K562 (cell line): ENCODE results near the gene BTBD17.

Experiments
- ARHGAP35 ChIP-seq: fragments of 450-650 bp; IDR thresholded peaks from 2 replicates; pipeline ENCODE4 v1.6.1; 2018; ENCODE audit not compliant: partially characterized antibody
- CTCF ChIP-seq, 3 experiments: IDR thresholded peaks in 2 of 3; conservative IDR thresholded peaks in 1 of 3; 2 replicates each; pipeline ENCODE4 v1.5.1; 2011 to 2012; ENCODE audit warnings: low read length in 3 of 3, mild to moderate bottlenecking in 3 of 3, control low read depth in 2 of 3, improper control_type of control experiment in 1 of 3, inconsistent platforms in 1 of 3, low read depth in 1 of 3, mixed read lengths in 1 of 3, moderate library complexity in 1 of 3; ENCODE audit not compliant: insufficient read depth in 2 of 3
- GATAD2A ChIP-seq: fragments of 450-650 bp; IDR thresholded peaks from 2 replicates; pipeline ENCODE4 v1.6.1; 2017
- HDGF ChIP-seq: fragments of 450-650 bp; IDR thresholded peaks from 2 replicates; pipeline ENCODE4 v1.6.1; 2016
- MEIS2 ChIP-seq: fragments of 450-650 bp; IDR thresholded peaks from 2 replicates; pipeline ENCODE4 v1.6.1; 2014; ENCODE audit warnings: mild to moderate bottlenecking; ENCODE audit not compliant: partially characterized antibody
- MIER1 ChIP-seq: fragments of 450-650 bp; IDR thresholded peaks from 2 replicates; pipeline ENCODE4 v1.6.1; 2016; ENCODE audit warnings: antibody characterized with exemption, mild to moderate bottlenecking, low read depth
- POLR2A ChIP-seq: fragments of 450-650 bp; conservative IDR thresholded peaks from 2 replicates; pipeline ENCODE4 v1.6.1; 2016
- RBFOX2 ChIP-seq: fragments of 200-400 bp; formaldehyde crosslinking; IDR thresholded peaks from 2 replicates; pipeline ENCODE4 v1.6.1; 2017; ENCODE audit warnings: low read depth, mild to moderate bottlenecking, low read length, moderate library complexity
- TF ChIP-seq, protein P1 (sequence below): sonication (generic); formaldehyde crosslinking; IDR thresholded peaks from 2 replicates; pipeline ENCODE4 v1.8.1; 2023; ENCODE audit warnings: mild to moderate bottlenecking, missing genetic modification reagents, moderate library complexity

DNA sequence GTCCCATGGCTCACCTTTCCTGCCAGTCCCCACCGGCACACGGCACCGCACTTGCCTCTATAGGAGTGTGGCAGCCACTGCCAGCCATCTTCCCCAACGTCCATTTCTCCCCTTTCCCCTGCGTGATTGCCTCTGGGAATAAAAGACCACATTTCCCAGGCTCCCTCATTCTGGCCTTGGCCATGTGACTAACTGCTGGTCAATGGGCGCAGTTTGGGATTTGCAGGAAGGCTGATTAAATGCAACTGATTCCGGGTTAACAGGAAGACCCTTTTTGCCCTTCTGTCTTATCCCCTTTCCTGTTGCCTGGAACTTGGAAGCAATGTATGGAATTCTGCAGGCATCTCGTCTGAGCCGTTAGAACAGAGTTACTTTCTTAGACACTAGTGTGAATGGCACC lies 3.0 kb downstream of the BTBD17 start:
- TF ChIP-seq RBFOX2, result no peak
- no peak for TF ChIP-seq POLR2A
- no peak for TF ChIP-seq HDGF
- TF ChIP-seq, protein P1, sequence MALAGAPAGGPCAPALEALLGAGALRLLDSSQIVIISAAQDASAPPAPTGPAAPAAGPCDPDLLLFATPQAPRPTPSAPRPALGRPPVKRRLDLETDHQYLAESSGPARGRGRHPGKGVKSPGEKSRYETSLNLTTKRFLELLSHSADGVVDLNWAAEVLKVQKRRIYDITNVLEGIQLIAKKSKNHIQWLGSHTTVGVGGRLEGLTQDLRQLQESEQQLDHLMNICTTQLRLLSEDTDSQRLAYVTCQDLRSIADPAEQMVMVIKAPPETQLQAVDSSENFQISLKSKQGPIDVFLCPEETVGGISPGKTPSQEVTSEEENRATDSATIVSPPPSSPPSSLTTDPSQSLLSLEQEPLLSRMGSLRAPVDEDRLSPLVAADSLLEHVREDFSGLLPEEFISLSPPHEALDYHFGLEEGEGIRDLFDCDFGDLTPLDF, result no peak
- no peak for TF ChIP-seq MEIS2
- no peak for TF ChIP-seq CTCF (IDR thresholded peaks at IDR 0.05 in 2 of 3, conservative IDR thresholded peaks at IDR 0.05 in 1 of 3; ENCODE audit: insufficient read depth in 2 of 3, low read depth in 1 of 3, low read length in 3 of 3)
- no peak for TF ChIP-seq ARHGAP35
- no peak for TF ChIP-seq GATAD2A
- no peak for TF ChIP-seq MIER1
